ENCODE data around the gene LRIG1. TPM values are rescaled to one million over a fixed set of nuclear protein-coding genes. Genes with fewer than 3 reads are reported as not detected.

Gene LRIG1
- total RNA-seq, 1 donor from 2014 or later = 30.7 TPM

DNA sequence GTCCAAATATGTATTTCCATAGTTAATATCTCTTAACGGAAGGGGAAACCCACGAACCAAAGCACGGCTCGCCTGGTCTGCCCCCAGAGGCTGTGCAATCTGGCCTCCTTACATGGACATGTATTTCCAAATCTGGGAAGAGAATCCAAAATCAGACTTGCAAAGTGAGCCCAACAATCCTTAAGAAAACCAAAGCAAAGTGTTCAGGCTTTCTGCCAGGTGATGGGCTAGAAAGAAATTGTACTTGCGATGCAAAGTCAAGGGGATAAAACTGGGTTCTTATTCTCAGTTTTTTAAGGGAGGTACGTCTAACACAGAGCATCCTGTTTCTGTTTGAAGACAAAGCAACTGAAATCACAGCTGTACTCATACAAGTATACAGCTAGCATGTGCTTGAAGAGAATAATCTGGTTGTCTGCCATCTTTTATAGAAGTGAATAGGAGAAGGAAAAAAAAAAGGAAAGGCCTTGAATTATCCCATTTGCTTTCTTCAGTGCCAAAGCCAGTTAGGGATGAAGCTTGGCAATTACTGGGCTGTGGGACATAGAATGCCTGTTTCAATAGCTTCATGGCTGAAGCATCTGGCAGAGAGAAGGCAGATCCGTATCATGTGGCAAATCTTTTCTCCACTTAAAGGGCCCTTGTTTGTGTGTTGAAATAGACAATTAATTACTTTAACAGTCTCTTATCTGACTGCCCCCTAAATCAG is 48.4 kb downstream of the LRIG1 start:
- peaks cover 65% of the 10 kb centered on the region for H3K4me1 ChIP-seq
- no peak overlapping the region for H3K4me3 ChIP-seq
- no peak for TF ChIP-seq POLR2A (IDR thresholded peaks at IDR 0.05)
- TF ChIP-seq CTCF (IDR thresholded peaks at IDR 0.05) = no peak
- no peak for TF ChIP-seq POLR2AphosphoS5 (IDR thresholded peaks at IDR 0.05; ENCODE audit: insufficient read depth in 1 of 2, low read depth in 1 of 2)
- peak overlapping the region; percentile 71 for H3K27ac ChIP-seq
- no peaks in the 10 kb centered on the region for H3K9me3 ChIP-seq
- intact Hi-C loops (cut with DNase I) = no loop called here
- no peaks in the 10 kb centered on the region for H3K36me3 ChIP-seq
- no peaks in the 10 kb centered on the region for H3K27me3 ChIP-seq
- DNase-seq (ENCODE audit: extremely low spot score in 2 of 2) = no peak

- TF ChIP-seq POLR2AphosphoS5 (IDR thresholded peaks at IDR 0.05; ENCODE audit: insufficient read depth in 1 of 2, low read depth in 1 of 2) (no peak), POLR2A (IDR thresholded peaks at IDR 0.05) (no peak), CTCF (IDR thresholded peaks at IDR 0.05) (no peak)
- H3K4me1 ChIP-seq = peaks cover 65% of the 10 kb centered on the region
- H3K36me3 ChIP-seq = no peaks in the 10 kb centered on the region
- H3K4me3 ChIP-seq = no peak overlapping the region
- H3K27me3 ChIP-seq = no peaks in the 10 kb centered on the region
- H3K27ac ChIP-seq = peak overlapping the region; percentile 71
- H3K9me3 ChIP-seq = no peaks in the 10 kb centered on the region
- intact Hi-C loops (cut with DNase I) = no loop called here
- no peak for DNase-seq (ENCODE audit: extremely low spot score in 2 of 2)
Measured at GRCh38 chr3:66451766-66452165, 49.1 kb downstream of the LRIG1 start.

- intact Hi-C loops (cut with DNase I) = no loop called here
- no peak for TF ChIP-seq POLR2A (IDR thresholded peaks at IDR 0.05)
- peak in 1 of 2 donors; percentile 89 for TF ChIP-seq POLR2AphosphoS5 (IDR thresholded peaks at IDR 0.05; ENCODE audit: insufficient read depth in 1 of 2, low read depth in 1 of 2)
- H3K36me3 ChIP-seq = no peaks in the 10 kb centered on the region
- no peaks in the 10 kb centered on the region for H3K27me3 ChIP-seq
- no peak for DNase-seq (ENCODE audit: extremely low spot score in 2 of 2)
- H3K27ac ChIP-seq = peak overlapping the region; percentile 71
- H3K9me3 ChIP-seq = no peaks in the 10 kb centered on the region
- H3K4me3 ChIP-seq = peak overlapping the region in 1 of 2 donors; percentile 9
- H3K4me1 ChIP-seq = peaks cover 65% of the 10 kb centered on the region
Measured at GRCh38 chr3:66450390-66451022, 50.3 kb downstream of the LRIG1 start.

- intact Hi-C loops (cut with DNase I) = no loop called here
- no peaks in the 10 kb centered on the region for H3K9me3 ChIP-seq
- no peak for DNase-seq (ENCODE audit: extremely low spot score in 2 of 2)
- TF ChIP-seq POLR2A (IDR thresholded peaks at IDR 0.05) (no peak), CTCF (IDR thresholded peaks at IDR 0.05) (no peak), POLR2AphosphoS5 (IDR thresholded peaks at IDR 0.05; ENCODE audit: insufficient read depth in 1 of 2, low read depth in 1 of 2) (peak in 1 of 2 donors; percentile 30)
- peak overlapping the region; percentile 71 for H3K27ac ChIP-seq
- peaks cover 63% of the 10 kb centered on the region for H3K4me1 ChIP-seq
- H3K27me3 ChIP-seq = no peaks in the 10 kb centered on the region
- H3K4me3 ChIP-seq = no peak overlapping the region
- H3K36me3 ChIP-seq = no peaks in the 10 kb centered on the region
Measured at GRCh38 chr3:66449411-66449974, 51.3 kb downstream of the LRIG1 start.

DNA sequence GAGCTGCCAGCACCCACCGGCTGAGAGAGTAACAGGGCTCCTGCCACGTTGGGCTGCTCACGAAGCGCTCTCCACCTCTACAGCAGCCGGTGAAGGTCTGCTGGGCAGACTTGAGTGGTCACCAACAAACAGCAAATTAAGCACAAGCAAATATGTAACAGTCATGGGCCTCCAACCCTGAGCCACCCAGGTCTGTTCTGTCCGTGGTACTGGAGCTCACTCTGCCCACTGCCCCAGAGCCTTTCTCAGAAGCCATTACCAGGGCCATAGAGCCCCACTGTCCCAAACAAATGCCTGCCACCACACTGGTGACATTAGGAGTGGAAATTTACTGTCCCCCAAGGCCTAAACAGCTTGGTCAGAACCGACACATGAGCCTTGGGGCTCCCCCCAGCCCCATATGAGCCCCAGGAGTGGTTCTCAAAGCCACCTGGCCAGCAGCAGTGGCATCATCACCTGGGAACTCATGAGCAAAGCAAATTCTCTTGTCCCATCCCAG is 56.6 kb downstream of the LRIG1 start:
- no peaks in the 10 kb centered on the region for H3K27me3 ChIP-seq
- H3K4me3 ChIP-seq = no peak overlapping the region
- DNase-seq (ENCODE audit: extremely low spot score in 2 of 2) = no peak
- H3K4me1 ChIP-seq = peaks cover 60% of the 10 kb centered on the region
- H3K36me3 ChIP-seq = no peaks in the 10 kb centered on the region
- no peak for TF ChIP-seq POLR2AphosphoS5 (IDR thresholded peaks at IDR 0.05; ENCODE audit: insufficient read depth in 1 of 2, low read depth in 1 of 2)
- TF ChIP-seq POLR2A (IDR thresholded peaks at IDR 0.05) = no peak
- TF ChIP-seq CTCF (IDR thresholded peaks at IDR 0.05) = no peak
- peak overlapping the region; percentile 72 for H3K27ac ChIP-seq
- intact Hi-C loops (cut with DNase I) = no loop called here
- no peaks in the 10 kb centered on the region for H3K9me3 ChIP-seq
